ENCODE results near the gene PHKG1.

- TF ChIP-seq CTCF (conservative IDR thresholded peaks at IDR 0.05 in 1 of 2, IDR thresholded peaks at IDR 0.05 in 1 of 2; ENCODE audit: low read depth in 1 of 2, low read length in 2 of 2) = no peak
- no peak for TF ChIP-seq EZH2 (IDR thresholded peaks at IDR 0.05; ENCODE audit: low read length, missing control alignments)
Observed at GRCh38 chr7:56086761-56087160, 6.0 kb downstream of the PHKG1 start.

Data from fibroblast of lung (primary cell).